Measurements from ENCODE around the gene OLFML2A. TPM values are rescaled to one million over a fixed set of nuclear protein-coding genes. Genes with fewer than 3 reads are reported as not detected.

The OLFML2A gene
- total RNA-seq, 1 donor, result 4.3 TPM

GRCh38 chr9:124797343-124798103, 20.6 kb downstream of the OLFML2A start:
- no peak overlapping the region for H3K4me3 ChIP-seq (ENCODE audit: low read depth, low read length)
- DNase-seq (ENCODE audit: low read depth), result no peak
- no peak for TF ChIP-seq CTCF (IDR thresholded peaks at IDR 0.05; ENCODE audit: insufficient read depth, low read depth, low read length)

- no peak for DNase-seq (ENCODE audit: low read depth)
- no peak overlapping the region for H3K4me3 ChIP-seq (ENCODE audit: low read depth, low read length)
- no peak for TF ChIP-seq CTCF (IDR thresholded peaks at IDR 0.05; ENCODE audit: insufficient read depth, low read depth, low read length)
Observed at GRCh38 chr9:124799274-124800006, 22.5 kb downstream of the OLFML2A start.

- H3K4me3 ChIP-seq (ENCODE audit: low read depth, low read length), result no peak overlapping the region
- no peak for DNase-seq (ENCODE audit: low read depth)
- TF ChIP-seq CTCF (IDR thresholded peaks at IDR 0.05; ENCODE audit: insufficient read depth, low read depth, low read length), result no peak
Observed at GRCh38 chr9:124800306-124801259, 23.6 kb downstream of the OLFML2A start.

GRCh38 chr9:124801356-124801755, 24.4 kb downstream of the OLFML2A start:
- TF ChIP-seq CTCF (IDR thresholded peaks at IDR 0.05; ENCODE audit: insufficient read depth, low read depth, low read length), result no peak
- no peak for DNase-seq (ENCODE audit: low read depth)

GRCh38 chr9:124802426-124802825, 25.5 kb downstream of the OLFML2A start:
- no peak overlapping the region for H3K4me3 ChIP-seq (ENCODE audit: low read depth, low read length)
- no peak for DNase-seq (ENCODE audit: low read depth)
- no peak for TF ChIP-seq CTCF (IDR thresholded peaks at IDR 0.05; ENCODE audit: insufficient read depth, low read depth, low read length)

More at GRCh38 chr9:124801356-124801755, 24.4 kb downstream of the OLFML2A start:
- no peak overlapping the region for H3K4me3 ChIP-seq (ENCODE audit: low read depth, low read length)

GRCh38 chr9:124803911-124804310, 27.0 kb downstream of the OLFML2A start:
- no peak for TF ChIP-seq CTCF (IDR thresholded peaks at IDR 0.05; ENCODE audit: insufficient read depth, low read depth, low read length)
- no peak overlapping the region for H3K4me3 ChIP-seq (ENCODE audit: low read depth, low read length)
- DNase-seq (ENCODE audit: low read depth), result no peak
